Activated naive CD8-positive, alpha-beta T cell treated with anti-CD3 and anti-CD28 coated beads, Interleukin-2, amount 50 U/mL, for 24 hours (primary cell): ENCODE results near the gene CD52.

ENCODE experiments used
- ATAC-seq: fragments of 150-1000 bp; cut with Tn5 transposase; one replicate; pipeline ENCODE4 v1.10.0; 2021
- DNase-seq: peaks from one replicate; pipeline ENCODE4 v3.0.0; 2021
- H3K27ac Mint-ChIP-seq: one replicate; pipeline ENCODE4 v1.8.0; 2021; ENCODE audit warnings: mild to moderate bottlenecking, mixed read lengths
- H3K27me3 Mint-ChIP-seq: one replicate; pipeline ENCODE4 v1.8.0; 2021; ENCODE audit warnings: mixed read lengths
- H3K36me3 Mint-ChIP-seq: one replicate; pipeline ENCODE4 v1.8.0; 2021; ENCODE audit warnings: low read depth, mixed read lengths
- H3K4me1 Mint-ChIP-seq: one replicate; pipeline ENCODE4 v1.8.0; 2021; ENCODE audit warnings: mixed read lengths
- H3K4me3 Mint-ChIP-seq: one replicate; pipeline ENCODE4 v1.8.0; 2021; ENCODE audit warnings: mild to moderate bottlenecking, moderate library complexity, mixed read lengths
- H3K9me3 Mint-ChIP-seq: one replicate; pipeline ENCODE4 v1.8.0; 2021; ENCODE audit warnings: mixed read lengths

CD52 gene

DNA sequence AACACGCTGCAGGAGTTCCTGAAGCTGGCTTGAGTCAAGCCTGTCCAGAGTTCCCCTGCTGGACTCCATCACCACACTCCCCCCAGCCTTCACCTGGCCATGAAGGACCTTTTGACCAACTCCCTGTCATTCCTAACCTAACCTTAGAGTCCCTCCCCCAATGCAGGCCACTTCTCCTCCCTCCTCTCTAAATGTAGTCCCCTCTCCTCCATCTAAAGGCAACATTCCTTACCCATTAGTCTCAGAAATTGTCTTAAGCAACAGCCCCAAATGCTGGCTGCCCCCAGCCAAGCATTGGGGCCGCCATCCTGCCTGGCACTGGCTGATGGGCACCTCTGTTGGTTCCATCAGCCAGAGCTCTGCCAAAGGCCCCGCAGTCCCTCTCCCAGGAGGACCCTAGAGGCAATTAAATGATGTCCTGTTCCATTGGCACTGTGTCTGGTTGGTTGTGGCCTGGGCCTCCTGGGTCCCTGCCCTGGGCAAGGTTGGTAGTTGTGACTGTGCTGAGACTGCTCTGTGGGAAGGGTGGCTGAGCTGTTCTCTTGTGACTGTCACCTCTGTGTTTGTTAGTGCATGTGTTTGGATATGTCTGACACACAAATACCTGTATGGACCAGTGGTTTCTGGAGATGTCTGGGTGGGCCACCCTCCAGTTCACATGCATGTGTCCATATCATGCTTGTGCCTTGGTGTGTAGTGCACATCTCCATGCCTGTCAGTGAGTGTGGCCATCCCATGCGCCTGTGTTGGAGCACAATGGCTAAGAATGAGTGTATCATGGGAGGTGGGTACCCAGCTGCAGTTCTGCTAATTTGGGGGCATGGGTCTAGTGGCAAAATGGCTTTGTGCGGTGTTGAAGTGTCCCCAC lies 36.4 kb upstream of the CD52 start:
- Mint-ChIP-seq H3K36me3 (peaks cover 61% of the 10 kb centered on the region), H3K4me3 (peak overlapping the region; percentile 87), H3K4me1 (peaks cover 90% of the 10 kb centered on the region), H3K27me3 (no peaks in the 10 kb centered on the region), H3K27ac (peak overlapping the region; percentile 91), H3K9me3 (no peaks in the 10 kb centered on the region)
- no peak for ATAC-seq
- DNase-seq = peak; percentile 16

DNA sequence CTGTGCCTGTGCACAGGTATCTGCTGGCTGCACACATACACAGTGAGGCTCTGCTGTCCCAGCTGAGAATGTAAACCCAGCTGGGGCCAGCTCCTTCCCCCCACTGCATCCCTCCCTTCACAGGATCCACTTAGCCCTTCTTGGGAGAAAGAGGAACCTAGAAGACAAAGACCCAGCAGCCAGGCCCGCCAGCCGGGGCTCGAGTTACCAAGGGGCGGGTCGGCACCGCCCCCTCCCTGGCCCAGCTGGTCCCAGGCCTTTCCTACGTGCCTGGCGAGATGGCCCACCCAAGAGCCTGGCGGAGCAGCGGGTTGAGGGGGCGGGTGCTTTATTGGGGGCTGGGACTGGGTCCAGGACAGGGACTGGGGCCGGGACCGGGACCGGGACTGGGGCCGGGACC lies 35.8 kb upstream of the CD52 start:
- Mint-ChIP-seq H3K36me3 (peaks cover 58% of the 10 kb centered on the region), H3K4me1 (peaks cover 90% of the 10 kb centered on the region), H3K9me3 (no peaks in the 10 kb centered on the region), H3K27ac (peak overlapping the region; percentile 91), H3K4me3 (peak overlapping the region; percentile 87), H3K27me3 (no peaks in the 10 kb centered on the region)
- DNase-seq (peak; percentile 22), ATAC-seq (no peak)

DNA sequence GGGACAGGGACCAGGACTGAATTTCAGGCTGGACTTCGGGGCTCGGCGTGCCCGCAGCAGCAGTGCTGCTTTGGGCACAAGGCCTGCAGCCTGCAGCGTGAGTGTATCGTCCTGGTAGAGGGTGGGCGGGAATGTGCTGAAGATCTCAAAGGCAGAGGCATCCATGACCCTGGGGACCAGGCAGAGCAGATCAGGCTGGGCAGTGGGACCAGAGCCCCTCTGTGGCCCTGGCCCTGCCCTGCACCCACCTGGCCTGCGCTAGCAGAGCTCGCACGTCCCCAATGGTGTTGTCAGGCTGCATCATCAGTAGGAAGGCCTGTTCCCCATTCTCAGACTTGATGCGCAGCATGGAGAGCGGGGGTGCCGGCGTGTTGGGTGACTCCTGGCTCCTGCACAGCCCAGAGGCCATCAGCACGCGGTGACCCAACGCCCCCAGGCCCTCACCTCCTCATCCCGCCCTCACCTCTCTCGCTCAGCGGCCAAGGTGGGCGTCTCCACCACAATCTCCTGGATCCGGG lies 35.3 kb upstream of the CD52 start:
- Mint-ChIP-seq H3K4me1 (peaks cover 90% of the 10 kb centered on the region), H3K27ac (peak overlapping the region; percentile 99), H3K4me3 (peak overlapping the region; percentile 78), H3K9me3 (no peaks in the 10 kb centered on the region), H3K27me3 (no peaks in the 10 kb centered on the region), H3K36me3 (peaks cover 56% of the 10 kb centered on the region)
- DNase-seq (peak; percentile 12), ATAC-seq (no peak)

DNA sequence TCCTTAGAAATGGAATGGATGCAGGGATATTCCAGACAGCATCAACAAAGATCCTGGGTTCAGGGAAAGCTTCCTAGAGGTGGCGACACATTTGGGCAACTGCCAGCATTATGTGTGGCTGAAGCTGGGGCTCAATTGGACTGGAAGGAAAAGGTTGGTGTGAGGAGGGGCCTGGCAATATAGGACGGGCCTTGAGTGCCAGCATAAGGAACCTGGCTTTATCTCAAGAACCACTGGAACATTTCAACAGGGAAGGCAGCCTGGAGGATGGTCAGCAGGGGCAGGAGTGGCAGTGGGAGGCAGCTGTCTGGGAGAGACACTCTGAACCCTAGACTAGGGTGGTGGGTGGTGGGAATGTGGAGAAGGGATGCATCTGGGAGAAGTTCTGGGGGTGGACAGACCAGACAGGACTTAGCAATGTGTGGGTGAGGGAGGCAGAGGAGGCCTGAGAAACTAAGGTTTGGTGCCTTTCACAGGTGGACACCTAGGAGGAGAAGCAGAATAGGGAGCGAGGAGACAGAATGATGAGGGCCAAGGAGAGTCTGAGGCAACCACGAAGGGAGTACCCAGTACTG lies 34.4 kb upstream of the CD52 start:
- peak overlapping the region; percentile 99 for H3K27ac Mint-ChIP-seq

DNA sequence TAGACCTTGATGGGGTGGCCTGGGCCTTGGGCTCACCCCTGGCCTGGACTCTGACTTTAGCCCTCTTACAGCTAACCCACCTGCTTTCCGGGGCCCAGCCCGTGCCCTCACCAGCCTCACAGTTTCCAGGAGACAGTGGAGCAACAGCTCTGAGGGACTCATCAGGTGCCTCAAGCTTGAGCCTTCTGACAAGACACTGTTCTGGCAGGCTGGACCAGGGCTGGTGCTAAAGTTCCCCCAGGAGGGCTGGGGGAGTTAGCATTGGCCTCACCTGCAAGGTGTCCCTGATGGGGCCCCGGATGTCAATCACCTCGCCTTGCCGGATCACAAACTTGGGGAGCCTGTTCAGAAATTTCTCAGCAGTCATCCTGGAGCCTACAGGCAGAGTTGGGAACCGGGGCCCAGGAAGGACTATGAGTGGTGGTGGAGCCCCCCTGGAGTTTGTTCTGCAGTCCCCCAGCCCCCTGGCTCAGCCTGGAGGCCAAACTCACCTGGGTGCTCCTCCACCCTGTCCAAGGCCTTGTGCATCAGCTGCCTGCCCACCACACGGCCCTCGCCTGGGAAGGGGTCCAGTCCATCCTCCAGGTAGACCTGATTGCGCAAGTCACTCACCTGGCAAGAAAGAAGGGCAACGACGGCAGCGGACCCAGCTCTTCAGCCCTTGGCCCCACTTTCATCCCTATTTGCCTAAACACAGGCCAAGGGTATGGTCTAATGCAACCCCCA lies 33.7 kb upstream of the CD52 start:
- peak; percentile 29 for DNase-seq
- H3K36me3 Mint-ChIP-seq = peaks cover 43% of the 10 kb centered on the region

More for the DNA sequence above, 34.4 kb upstream of the CD52 start:
- Mint-ChIP-seq H3K4me3 (peak overlapping the region; percentile 78), H3K36me3 (peaks cover 47% of the 10 kb centered on the region), H3K9me3 (no peaks in the 10 kb centered on the region), H3K4me1 (peaks cover 90% of the 10 kb centered on the region), H3K27me3 (no peaks in the 10 kb centered on the region)
- ATAC-seq = no peak
- peak; percentile 9 for DNase-seq

DNA sequence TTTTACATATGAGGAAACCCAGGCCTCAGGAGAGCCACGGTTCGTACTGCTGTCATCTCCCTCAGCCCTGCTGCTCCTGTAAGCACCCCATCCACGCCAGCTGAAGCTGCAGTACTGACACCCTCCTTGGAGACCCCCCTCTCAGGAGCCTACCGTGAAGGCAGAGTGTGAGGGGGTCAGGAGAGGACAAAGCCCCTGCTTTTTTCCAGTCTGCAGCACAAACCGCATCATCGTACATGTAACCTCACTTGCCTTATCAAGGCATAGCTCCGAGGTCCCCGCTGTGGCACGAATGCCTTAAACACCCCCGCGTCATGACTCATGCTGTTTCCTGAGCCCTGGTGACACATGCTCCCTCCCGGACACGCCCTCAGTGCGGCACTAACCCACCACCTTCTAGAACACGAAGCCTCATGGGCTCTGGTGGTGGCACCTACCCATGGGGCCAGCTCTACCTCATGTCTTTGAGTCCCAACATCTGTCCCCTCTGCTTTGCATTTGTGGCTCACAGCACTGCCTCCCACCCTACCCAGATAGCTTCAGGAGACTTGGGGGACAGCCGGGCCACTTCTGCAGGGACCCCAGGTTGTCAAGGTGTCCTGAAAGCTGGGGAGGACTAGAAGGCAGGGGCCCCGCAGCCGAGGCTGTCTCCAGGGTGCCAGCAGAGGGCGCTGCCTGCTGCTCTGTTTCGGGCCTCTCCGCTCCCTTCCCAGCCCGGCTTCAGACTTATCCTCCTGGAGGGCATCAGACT lies 33.0 kb upstream of the CD52 start:
- peak overlapping the region; percentile 99 for H3K27ac Mint-ChIP-seq
- peak; percentile 61 for ATAC-seq
- peak; percentile 94 for DNase-seq
- H3K27me3 Mint-ChIP-seq = no peaks in the 10 kb centered on the region
- H3K4me1 Mint-ChIP-seq = peaks cover 91% of the 10 kb centered on the region
- peak overlapping the region; percentile 78 for H3K4me3 Mint-ChIP-seq
- H3K36me3 Mint-ChIP-seq = peaks cover 42% of the 10 kb centered on the region
- H3K9me3 Mint-ChIP-seq = no peaks in the 10 kb centered on the region

More for the DNA sequence above, 33.7 kb upstream of the CD52 start:
- ATAC-seq = no peak
- peak overlapping the region; percentile 99 for H3K27ac Mint-ChIP-seq
- no peaks in the 10 kb centered on the region for H3K27me3 Mint-ChIP-seq
- peak overlapping the region; percentile 78 for H3K4me3 Mint-ChIP-seq
- H3K4me1 Mint-ChIP-seq = peaks cover 90% of the 10 kb centered on the region
- no peaks in the 10 kb centered on the region for H3K9me3 Mint-ChIP-seq

DNA sequence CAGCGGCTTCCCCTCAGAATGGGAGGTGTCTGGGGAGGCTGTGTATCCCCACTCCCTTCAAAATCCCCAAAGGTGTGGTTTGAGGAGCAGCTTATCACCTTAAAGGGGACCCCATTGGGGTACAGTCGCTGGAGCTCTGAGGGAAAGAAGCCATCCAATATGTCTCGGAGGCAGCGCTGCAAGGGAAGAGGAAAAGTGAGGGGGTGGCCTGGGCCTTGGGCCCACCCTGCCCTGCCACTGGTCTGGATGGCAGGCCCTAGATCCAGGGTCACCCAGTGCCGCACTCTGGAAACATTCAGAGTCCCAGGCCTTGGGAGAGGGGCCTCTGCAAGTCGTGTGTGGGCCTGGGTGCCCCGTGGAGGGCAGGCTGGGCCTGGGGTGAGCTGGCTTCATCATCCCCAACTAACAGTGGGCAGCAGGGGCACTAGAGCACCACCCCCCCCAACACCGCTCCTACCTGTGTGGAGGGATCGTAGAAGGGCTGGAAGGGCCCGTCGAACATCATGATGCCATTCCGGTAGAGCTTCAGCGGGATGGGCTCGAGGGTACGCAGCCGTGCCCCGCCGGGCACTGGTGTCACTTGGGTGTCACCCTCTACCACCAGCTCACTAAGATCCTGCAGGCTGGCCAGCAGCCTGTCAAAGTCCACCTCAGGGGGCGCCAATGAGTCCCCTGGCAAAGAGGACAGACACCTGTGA lies 32.2 kb upstream of the CD52 start:
- Mint-ChIP-seq H3K4me3 (no peak overlapping the region), H3K4me1 (peaks cover 97% of the 10 kb centered on the region), H3K27me3 (no peaks in the 10 kb centered on the region), H3K36me3 (peaks cover 39% of the 10 kb centered on the region), H3K9me3 (no peaks in the 10 kb centered on the region), H3K27ac (peak overlapping the region; percentile 99)
- DNase-seq = peak; percentile 73
- ATAC-seq = no peak

DNA sequence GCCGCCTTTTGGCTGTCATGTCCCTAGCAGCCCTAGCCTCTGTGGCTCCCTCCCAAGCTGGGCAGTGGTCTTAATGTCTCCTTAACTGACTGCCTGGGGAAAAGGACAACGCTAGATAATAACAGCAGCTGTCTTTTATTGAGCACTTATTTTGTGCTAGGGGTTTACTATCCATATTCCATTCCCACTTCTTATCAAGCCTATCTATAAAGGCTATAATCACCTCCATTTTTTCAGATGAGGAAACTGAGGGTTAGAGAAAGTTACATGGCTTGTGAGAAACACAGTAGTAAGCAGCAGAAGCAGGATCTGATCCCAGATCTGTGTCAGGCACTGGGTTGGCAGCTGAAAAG lies 31.7 kb upstream of the CD52 start:
- Mint-ChIP-seq H3K36me3 (peaks cover 35% of the 10 kb centered on the region), H3K4me3 (no peak overlapping the region), H3K4me1 (peaks cover 99% of the 10 kb centered on the region), H3K9me3 (no peaks in the 10 kb centered on the region), H3K27me3 (no peaks in the 10 kb centered on the region), H3K27ac (peak overlapping the region; percentile 98)
- ATAC-seq (no peak), DNase-seq (no peak)

DNA sequence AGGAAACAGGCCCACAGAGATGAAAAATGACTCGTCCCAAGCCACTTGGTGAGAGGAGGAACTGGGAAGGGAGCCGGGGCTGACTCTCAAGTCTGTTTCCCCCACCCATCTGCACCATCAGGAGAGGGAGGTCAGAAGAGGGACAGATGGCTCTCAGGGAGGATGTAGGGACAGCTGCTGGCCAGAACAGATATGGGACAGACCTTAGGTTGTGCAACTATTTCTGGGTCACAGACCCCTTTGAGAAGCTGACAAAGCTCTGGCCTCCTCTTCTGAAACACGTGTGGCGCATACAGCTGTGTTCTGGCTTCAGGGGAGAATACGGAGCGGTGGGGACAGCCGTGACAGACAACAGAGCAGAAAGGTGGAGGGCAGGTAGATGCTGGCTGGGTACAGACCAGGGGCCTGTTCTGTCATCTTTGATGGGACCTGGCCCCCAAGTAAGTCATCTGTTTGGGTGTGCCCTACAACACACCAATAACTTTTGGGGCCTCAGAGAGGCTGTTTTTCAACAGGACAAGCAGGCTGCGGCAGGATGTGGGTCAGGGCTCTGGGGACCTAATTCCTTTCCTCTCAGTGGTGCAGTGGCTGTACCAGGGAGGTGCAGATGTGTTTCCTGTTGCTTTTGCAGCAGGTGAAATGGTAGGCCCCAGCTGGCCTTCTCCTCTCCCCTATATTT lies 30.6 kb upstream of the CD52 start:
- Mint-ChIP-seq H3K9me3 (no peaks in the 10 kb centered on the region), H3K27ac (peak overlapping the region; percentile 98), H3K36me3 (peaks cover 28% of the 10 kb centered on the region), H3K4me1 (peaks cover 100% of the 10 kb centered on the region), H3K27me3 (no peaks in the 10 kb centered on the region), H3K4me3 (peak overlapping the region; percentile 48)
- DNase-seq (peak; percentile 71), ATAC-seq (peak; percentile 22)

DNA sequence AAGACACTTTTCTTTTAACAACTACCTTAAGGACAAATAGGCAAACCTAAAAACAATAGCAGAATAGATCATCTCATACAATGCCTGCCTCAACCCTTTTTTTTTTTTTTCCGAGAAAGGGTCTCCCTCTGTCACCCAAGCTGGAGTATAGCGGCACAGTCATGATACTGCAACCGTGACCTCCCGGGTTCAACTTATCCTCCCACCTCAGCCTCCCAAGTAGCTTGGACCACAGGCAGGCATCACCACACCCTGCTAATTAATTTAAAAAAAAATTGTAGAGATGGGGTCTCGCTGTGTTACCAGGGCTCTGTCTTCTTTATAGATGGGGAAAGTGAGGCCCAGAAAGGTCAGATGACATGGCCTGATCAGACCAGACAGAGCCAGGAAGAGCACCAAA lies 29.9 kb upstream of the CD52 start:
- ATAC-seq (no peak), DNase-seq (peak; percentile 24)
- peaks cover 23% of the 10 kb centered on the region for H3K36me3 Mint-ChIP-seq
- H3K27ac Mint-ChIP-seq = peak overlapping the region; percentile 98
- peak overlapping the region; percentile 48 for H3K4me3 Mint-ChIP-seq
- no peaks in the 10 kb centered on the region for H3K9me3 Mint-ChIP-seq
- no peaks in the 10 kb centered on the region for H3K27me3 Mint-ChIP-seq
- H3K4me1 Mint-ChIP-seq = peaks cover 97% of the 10 kb centered on the region

DNA sequence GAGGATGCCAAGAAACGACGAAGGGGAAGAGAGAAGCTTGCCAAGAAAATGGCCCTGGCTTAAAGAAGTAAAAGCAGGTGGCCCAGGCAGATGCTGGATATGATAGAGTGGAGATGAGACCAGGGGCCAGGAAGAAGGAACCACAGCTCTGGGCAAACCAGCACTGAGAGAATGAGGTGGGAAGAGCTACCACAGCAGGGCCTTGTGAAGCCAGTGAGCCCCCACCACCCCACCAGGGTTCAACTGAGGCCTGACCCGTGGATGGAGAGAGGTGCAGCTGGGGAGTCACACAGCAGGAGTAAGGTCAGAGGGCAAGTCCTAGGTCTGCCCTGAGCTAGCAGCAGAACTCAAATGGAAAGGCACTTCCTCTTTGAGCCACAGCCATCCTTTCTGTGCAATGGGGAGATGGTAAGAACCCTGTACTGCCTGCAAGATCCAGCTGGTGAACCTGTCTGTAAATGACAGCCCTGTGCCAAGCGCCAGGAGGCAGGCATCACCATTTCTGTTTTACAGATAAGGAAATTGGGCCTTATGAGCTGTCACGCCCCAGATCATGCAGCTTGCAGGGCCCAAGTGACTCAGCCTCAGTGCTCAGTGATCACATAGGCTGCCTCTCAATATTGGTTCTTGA lies 29.3 kb upstream of the CD52 start:
- Mint-ChIP-seq H3K27ac (peak overlapping the region; percentile 98), H3K27me3 (no peaks in the 10 kb centered on the region), H3K36me3 (peaks cover 20% of the 10 kb centered on the region), H3K9me3 (no peaks in the 10 kb centered on the region), H3K4me3 (peak overlapping the region; percentile 48), H3K4me1 (peaks cover 91% of the 10 kb centered on the region)
- peak; percentile 71 for DNase-seq
- ATAC-seq = peak; percentile 53

DNA sequence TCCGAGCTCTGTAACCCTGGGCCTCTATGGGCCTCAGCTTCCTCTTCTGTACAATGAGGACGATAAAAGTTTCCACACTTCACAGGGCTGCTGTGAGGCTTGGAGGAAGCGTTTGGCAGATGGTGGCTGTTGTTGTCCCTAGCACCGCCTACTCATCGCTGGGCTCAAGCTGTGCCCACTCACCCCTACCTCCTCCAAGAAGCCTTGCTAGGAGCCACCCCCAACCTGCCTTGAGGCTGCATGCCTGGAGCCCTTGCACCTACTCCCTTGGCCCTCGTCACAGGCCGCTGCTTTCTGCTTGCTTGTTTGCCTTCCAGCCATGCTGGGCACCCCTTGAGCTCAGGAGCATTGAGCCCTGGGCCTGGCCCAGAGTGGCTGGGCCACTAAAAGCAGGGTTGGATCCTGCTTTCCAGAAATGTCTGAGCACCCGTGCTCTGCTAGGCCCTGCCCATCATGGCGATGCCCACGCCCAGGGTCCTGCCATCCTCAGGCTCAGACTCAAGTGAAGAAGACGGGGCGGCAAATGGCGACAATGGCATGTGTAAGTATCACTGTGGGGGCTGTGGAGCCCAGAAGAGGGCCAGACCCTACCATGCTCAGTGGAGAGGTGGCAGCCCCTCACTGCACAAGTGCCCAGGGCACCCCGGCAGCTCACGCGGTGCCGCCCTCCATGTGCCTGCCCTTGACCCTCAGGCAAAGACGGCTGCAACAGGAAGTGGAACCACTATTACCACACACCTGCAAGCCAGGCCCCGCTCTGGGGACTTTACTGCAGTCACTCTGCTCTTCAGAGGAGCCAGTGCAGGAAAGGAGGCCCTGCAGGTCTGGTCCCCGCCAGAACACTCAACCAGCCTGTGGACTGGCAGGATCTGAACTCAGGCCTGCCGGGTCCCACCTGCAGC lies 28.3 kb upstream of the CD52 start:
- ATAC-seq (peak; percentile 8), DNase-seq (peak; percentile 61)
- H3K36me3 Mint-ChIP-seq = peaks cover 17% of the 10 kb centered on the region
- H3K9me3 Mint-ChIP-seq = no peaks in the 10 kb centered on the region
- H3K27me3 Mint-ChIP-seq = no peaks in the 10 kb centered on the region
- peak overlapping the region; percentile 45 for H3K4me3 Mint-ChIP-seq
- peaks cover 81% of the 10 kb centered on the region for H3K4me1 Mint-ChIP-seq
- H3K27ac Mint-ChIP-seq = peak overlapping the region; percentile 98
